Calu3 (cell line): ENCODE measurements around the gene AKIRIN2. TPM values are rescaled to one million over a fixed set of nuclear protein-coding genes. Genes with fewer than 3 reads are reported as not detected.
"Not testable (repeated sequence)": the region's sequence is repeated elsewhere in the genome, so short reads cannot be mapped to it uniquely, and the experiment has no call there.

Experiments used
- BruUV-seq: library from RNA; stranded (reverse); fragments of 400-500 nt; replicated peaks from 2 replicates; lab custom pipeline; 2021; lab: Mats Ljungman, UMichigan
- CTCF ChIA-PET: fragments of 300-600 bp; sonication (Branson Sonifier 250); formaldehyde crosslinking; loops from one replicate; lab custom pipeline; 2022; ENCODE audit warnings: antibody characterized with exemption; lab: Charles Lee
- DNase-seq: peaks from one replicate; pipeline ENCODE4 v3.0.0; 2022
- H3K27ac Mint-ChIP-seq: one replicate; pipeline ENCODE4 v1.8.0; 2022; ENCODE audit warnings: mixed read lengths; ENCODE audit not compliant: unreplicated experiment
- H3K27me3 Mint-ChIP-seq: one replicate; pipeline ENCODE4 v1.8.0; 2022; ENCODE audit warnings: mixed read lengths; ENCODE audit not compliant: unreplicated experiment
- H3K36me3 Mint-ChIP-seq: one replicate; pipeline ENCODE4 v1.8.0; 2022; ENCODE audit warnings: mild to moderate bottlenecking, moderate library complexity, mixed read lengths; ENCODE audit not compliant: insufficient read depth, unreplicated experiment
- H3K4me1 Mint-ChIP-seq: one replicate; pipeline ENCODE4 v1.8.0; 2022; ENCODE audit warnings: mild to moderate bottlenecking, low read depth, mixed read lengths; ENCODE audit not compliant: unreplicated experiment
- H3K4me3 Mint-ChIP-seq: one replicate; pipeline ENCODE4 v1.8.0; 2022; ENCODE audit warnings: mild to moderate bottlenecking, low read depth, moderate library complexity, mixed read lengths; ENCODE audit not compliant: unreplicated experiment
- H3K9me3 Mint-ChIP-seq: one replicate; pipeline ENCODE4 v1.8.0; 2022; ENCODE audit warnings: low read depth, mixed read lengths; ENCODE audit not compliant: unreplicated experiment
- intact Hi-C: fragments of 100-400 bp; cut with micrococcal nuclease; formaldehyde crosslinking; loops from one replicate; pipeline ENCODE4 v1.10.0; 2022; ENCODE audit not compliant: unreplicated experiment
- total RNA-seq: library from RNA; stranded (reverse); gene quantifications from 2 replicates; pipeline ENCODE4 v1.2.3, GENCODE V29; 2022
- TF ChIP-seq, protein P1 (sequence below): fragments of 200-600 bp; IDR thresholded peaks from one replicate; pipeline ENCODE4 v1.8.0; 2022; ENCODE audit warnings: antibody characterized with exemption; ENCODE audit not compliant: unreplicated experiment

The AKIRIN2 gene
- total RNA-seq, 1 experiment from 2014 or later: 46.1 TPM

- H3K4me3 Mint-ChIP-seq: no peak overlapping the region
- peaks cover 9% of the 10 kb centered on the region for H3K4me1 Mint-ChIP-seq
- CTCF ChIA-PET: no interaction called here
- H3K27me3 Mint-ChIP-seq: no peaks in the 10 kb centered on the region
- H3K9me3 Mint-ChIP-seq: no peaks in the 10 kb centered on the region
- H3K36me3 Mint-ChIP-seq: no peaks in the 10 kb centered on the region
- intact Hi-C loops: no loop called here
- TF ChIP-seq, protein P1, sequence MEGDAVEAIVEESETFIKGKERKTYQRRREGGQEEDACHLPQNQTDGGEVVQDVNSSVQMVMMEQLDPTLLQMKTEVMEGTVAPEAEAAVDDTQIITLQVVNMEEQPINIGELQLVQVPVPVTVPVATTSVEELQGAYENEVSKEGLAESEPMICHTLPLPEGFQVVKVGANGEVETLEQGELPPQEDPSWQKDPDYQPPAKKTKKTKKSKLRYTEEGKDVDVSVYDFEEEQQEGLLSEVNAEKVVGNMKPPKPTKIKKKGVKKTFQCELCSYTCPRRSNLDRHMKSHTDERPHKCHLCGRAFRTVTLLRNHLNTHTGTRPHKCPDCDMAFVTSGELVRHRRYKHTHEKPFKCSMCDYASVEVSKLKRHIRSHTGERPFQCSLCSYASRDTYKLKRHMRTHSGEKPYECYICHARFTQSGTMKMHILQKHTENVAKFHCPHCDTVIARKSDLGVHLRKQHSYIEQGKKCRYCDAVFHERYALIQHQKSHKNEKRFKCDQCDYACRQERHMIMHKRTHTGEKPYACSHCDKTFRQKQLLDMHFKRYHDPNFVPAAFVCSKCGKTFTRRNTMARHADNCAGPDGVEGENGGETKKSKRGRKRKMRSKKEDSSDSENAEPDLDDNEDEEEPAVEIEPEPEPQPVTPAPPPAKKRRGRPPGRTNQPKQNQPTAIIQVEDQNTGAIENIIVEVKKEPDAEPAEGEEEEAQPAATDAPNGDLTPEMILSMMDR: no peak
- no peak for DNase-seq
- no peak overlapping the region for H3K27ac Mint-ChIP-seq
- BruUV-seq: no TSS peak
Measured at GRCh38 chr6:87710090-87710489, 8.1 kb upstream of the AKIRIN2 start.

DNA sequence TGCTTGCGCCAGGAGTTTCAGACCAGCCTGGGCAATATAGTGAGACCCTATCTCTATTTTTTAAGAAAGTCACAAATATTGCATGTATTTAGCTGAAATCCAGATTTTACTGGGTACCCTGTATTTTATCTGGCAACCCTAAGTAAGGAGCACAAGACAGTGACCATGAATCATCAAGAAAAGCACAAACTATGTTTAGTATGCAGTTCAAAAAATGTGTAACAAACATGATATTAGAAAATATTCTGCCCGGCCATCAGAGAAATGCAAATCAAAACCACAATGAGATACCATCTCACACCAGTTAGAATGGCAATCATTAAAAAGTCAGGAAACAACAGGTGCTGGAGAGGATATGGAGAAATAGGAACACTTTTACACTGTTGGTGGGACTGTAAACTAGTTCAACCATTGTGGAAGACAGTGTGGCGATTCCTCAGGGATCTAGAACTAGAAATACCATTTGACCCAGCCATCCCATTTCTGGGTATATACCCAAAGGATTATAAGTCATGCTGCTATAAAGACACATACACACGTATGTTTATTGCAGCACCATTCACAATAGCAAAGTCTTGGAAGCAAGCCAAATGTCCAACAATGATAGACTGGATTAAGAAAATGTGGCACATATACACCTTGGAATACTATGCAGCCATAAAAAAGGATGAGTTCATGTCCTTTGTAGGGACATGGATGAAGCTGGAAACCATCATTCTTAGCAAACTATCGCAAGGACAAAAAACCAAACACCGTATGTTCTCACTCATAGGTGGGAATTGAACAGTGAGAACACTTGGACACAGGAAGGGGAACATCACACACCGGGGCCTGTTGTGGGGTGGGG lies 6.8 kb upstream of the AKIRIN2 start:
- H3K27me3 Mint-ChIP-seq, H3K4me3 Mint-ChIP-seq, H3K36me3 Mint-ChIP-seq, H3K27ac Mint-ChIP-seq, H3K9me3 Mint-ChIP-seq, DNase-seq, intact Hi-C loops, BruUV-seq: not testable (repeated sequence)
- H3K4me1 Mint-ChIP-seq: peaks cover 11% of the 10 kb centered on the region
- CTCF ChIA-PET: interaction anchor here (0.6 kb wide), 1 partner anchor 1113 kb away, joined by 3 read pairs; no protein-coding TSS in a partner anchor

DNA sequence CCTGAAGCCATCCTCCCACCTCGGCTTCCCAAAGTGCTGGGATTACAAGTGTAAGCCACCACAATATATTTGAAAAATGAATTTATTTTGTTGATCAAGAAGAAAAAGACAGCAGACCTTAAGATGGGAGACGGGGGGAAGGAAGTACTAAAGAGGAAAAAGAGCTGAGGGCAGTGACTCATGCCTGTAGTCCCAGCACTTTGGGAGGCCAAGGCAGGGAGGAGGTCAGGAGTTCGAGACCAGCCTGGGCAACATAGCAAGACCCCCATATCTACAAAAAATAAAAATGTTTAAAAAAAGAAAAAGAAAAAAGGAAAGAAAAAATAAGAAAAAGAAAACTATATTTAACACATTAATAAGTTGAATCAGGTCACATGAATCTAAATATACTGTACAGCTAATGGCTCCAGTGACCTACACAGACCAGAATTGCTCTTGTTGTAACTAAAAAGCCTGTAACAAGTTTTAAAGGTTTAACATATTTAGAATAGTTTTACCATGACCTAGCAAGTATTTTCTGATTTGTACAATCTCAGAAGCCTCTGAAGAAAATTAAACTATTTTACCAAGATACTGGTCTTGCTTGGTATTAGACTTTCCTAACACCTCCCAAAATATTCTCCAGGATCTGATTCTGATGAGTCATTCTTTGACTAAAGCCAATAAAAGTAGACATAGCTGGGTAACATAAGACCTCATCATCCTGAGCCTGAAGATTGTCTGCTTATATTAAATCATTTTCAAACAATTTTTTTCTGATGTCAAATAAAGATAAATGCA lies 4.3 kb upstream of the AKIRIN2 start:
- CTCF ChIA-PET: interaction anchor here (0.7 kb wide), 1 partner anchor 26 kb away, joined by 3 read pairs; no protein-coding TSS in a partner anchor
- BruUV-seq: no TSS peak
- no peak overlapping the region for H3K27ac Mint-ChIP-seq
- H3K9me3 Mint-ChIP-seq: no peaks in the 10 kb centered on the region
- TF ChIP-seq, protein P1: no peak
- DNase-seq: no peak
- intact Hi-C loops: no loop called here
- peaks cover 19% of the 10 kb centered on the region for H3K4me1 Mint-ChIP-seq
- no peak overlapping the region for H3K4me3 Mint-ChIP-seq
- H3K36me3 Mint-ChIP-seq: peaks cover 12% of the 10 kb centered on the region
- H3K27me3 Mint-ChIP-seq: no peaks in the 10 kb centered on the region

DNA sequence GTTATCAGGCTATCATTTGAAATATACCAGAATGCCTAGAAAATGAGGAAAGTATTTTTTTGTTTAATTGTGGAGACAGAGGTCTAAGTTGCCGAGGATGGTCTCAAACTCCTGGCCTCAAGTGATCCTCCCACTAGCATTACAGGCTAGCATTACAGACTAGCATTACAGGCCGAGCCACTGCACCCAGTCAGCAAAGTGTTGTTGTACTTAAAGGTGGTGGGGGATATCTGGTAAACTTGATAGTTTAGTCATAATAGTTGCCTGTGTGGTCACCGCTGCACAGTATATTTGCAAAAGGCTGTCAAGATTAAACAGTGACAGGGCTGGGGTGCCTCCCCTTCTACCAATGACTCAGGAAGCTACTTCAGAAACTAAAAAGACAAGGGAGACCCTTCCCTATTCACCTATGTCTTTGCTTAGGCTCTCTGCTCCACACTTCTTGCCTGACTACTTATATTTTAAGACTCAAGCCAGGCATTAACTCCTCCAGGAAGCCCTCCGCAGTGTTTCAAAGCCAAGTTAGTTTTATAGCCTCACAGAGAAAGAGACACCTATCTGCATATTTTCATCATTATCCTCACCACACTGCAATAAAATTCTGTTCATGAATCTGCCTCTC lies 3.1 kb upstream of the AKIRIN2 start:
- BruUV-seq: no TSS peak
- Mint-ChIP-seq H3K4me3 (no peak overlapping the region), H3K27ac (no peak overlapping the region), H3K4me1 (peaks cover 19% of the 10 kb centered on the region), H3K9me3 (no peaks in the 10 kb centered on the region), H3K27me3 (no peaks in the 10 kb centered on the region), H3K36me3 (peaks cover 24% of the 10 kb centered on the region)
- intact Hi-C loops: no loop called here
- peak; percentile 23 for DNase-seq
- CTCF ChIA-PET: no interaction called here
- TF ChIP-seq, protein P1: no peak

GRCh38 chr6:87703039-87703438 lies 1.0 kb upstream of the AKIRIN2 start:
- H3K9me3 Mint-ChIP-seq, DNase-seq, BruUV-seq, H3K27ac Mint-ChIP-seq, H3K27me3 Mint-ChIP-seq, intact Hi-C loops: not testable (repeated sequence)
- Mint-ChIP-seq H3K4me1 (peaks cover 23% of the 10 kb centered on the region), H3K36me3 (peaks cover 44% of the 10 kb centered on the region), H3K4me3 (peak overlapping the region; percentile 96)
- CTCF ChIA-PET: interaction anchor here (0.6 to 1.3 kb wide), 4 partner anchors 16 to 39 kb away, joined by 3 to 6 read pairs (median 5); no protein-coding TSS in a partner anchor
